ENCODE measurements around the gene SCFD2. TPM values are rescaled to one million over a fixed set of nuclear protein-coding genes. Genes with fewer than 3 reads are reported as not detected.

SCFD2 gene
- total and polyA plus RNA-seq, 5 donors from 2014 or later, result 15.0 to 23.9 (median 16.3) TPM

- H3K4me1 Mint-ChIP-seq, result no peaks in the 10 kb centered on the region
- no peak overlapping the region for H3K27ac ChIP-seq (ENCODE audit: insufficient read depth, low read length, poor library complexity, severe bottlenecking)
Measured at GRCh38 chr4:52977252-52977651, 388.6 kb downstream of the SCFD2 start.

GRCh38 chr4:52976523-52977230 is 389.2 kb downstream of the SCFD2 start:
- no peaks in the 10 kb centered on the region for H3K9me3 ChIP-seq (ENCODE audit: control insufficient read depth in 2 of 2, low read length in 2 of 2)
- H3K27ac ChIP-seq (ENCODE audit: insufficient read depth, low read length, poor library complexity, severe bottlenecking), result no peak overlapping the region
- H3K4me3 Mint-ChIP-seq, result no peak overlapping the region
- no peaks in the 10 kb centered on the region for H3K4me1 ChIP-seq (ENCODE audit: control insufficient read depth, insufficient read depth, low read length, poor library complexity, severe bottlenecking)
- no peak for ATAC-seq (ENCODE audit: low read depth in 2 of 2)
- peaks cover 7% of the 10 kb centered on the region for H3K36me3 Mint-ChIP-seq
- peaks cover 0 to 8% (median 0%) of the 10 kb centered on the region in 7 donors for H3K9me3 Mint-ChIP-seq
- no peaks in the 10 kb centered on the region for H3K27me3 ChIP-seq (ENCODE audit: control insufficient read depth, insufficient read depth, low read length)
- no peak overlapping the region for H3K4me3 ChIP-seq (ENCODE audit: low read depth, low read length)
- no peak overlapping the region for H3K27ac Mint-ChIP-seq
- H3K4me1 Mint-ChIP-seq, result no peaks in the 10 kb centered on the region
- DNase-seq, result no peak
- no peaks in the 10 kb centered on the region for H3K36me3 ChIP-seq (ENCODE audit: control insufficient read depth, insufficient read depth, low read length)
- H3K27me3 Mint-ChIP-seq, result no peaks in the 10 kb centered on the region

More at GRCh38 chr4:52977252-52977651, 388.6 kb downstream of the SCFD2 start:
- H3K27me3 ChIP-seq (ENCODE audit: control insufficient read depth, insufficient read depth, low read length), result no peaks in the 10 kb centered on the region
- no peak for ATAC-seq (ENCODE audit: low read depth in 2 of 2)
- no peaks in the 10 kb centered on the region for H3K9me3 ChIP-seq (ENCODE audit: control insufficient read depth in 2 of 2, low read length in 2 of 2)
- H3K27me3 Mint-ChIP-seq, result no peaks in the 10 kb centered on the region
- H3K4me3 ChIP-seq (ENCODE audit: low read depth, low read length), result no peak overlapping the region
- H3K27ac Mint-ChIP-seq, result no peak overlapping the region
- H3K9me3 Mint-ChIP-seq, result peaks cover 0 to 8% (median 0%) of the 10 kb centered on the region in 7 donors
- H3K36me3 ChIP-seq (ENCODE audit: control insufficient read depth, insufficient read depth, low read length), result no peaks in the 10 kb centered on the region
- H3K4me3 Mint-ChIP-seq, result no peak overlapping the region
- H3K4me1 ChIP-seq (ENCODE audit: control insufficient read depth, insufficient read depth, low read length, poor library complexity, severe bottlenecking), result no peaks in the 10 kb centered on the region
- DNase-seq, result no peak
- H3K36me3 Mint-ChIP-seq, result peaks cover 7% of the 10 kb centered on the region

GRCh38 chr4:52968691-52969090 is 397.2 kb downstream of the SCFD2 start:
- Histone ChIP-seq H3K27ac (ENCODE audit: insufficient read depth, low read length, poor library complexity, severe bottlenecking) (no peak overlapping the region), H3K4me1 (ENCODE audit: control insufficient read depth, insufficient read depth, low read length, poor library complexity, severe bottlenecking) (no peaks in the 10 kb centered on the region), H3K4me3 (ENCODE audit: low read depth, low read length) (no peak overlapping the region), H3K27me3 (ENCODE audit: control insufficient read depth, insufficient read depth, low read length) (no peaks in the 10 kb centered on the region), H3K9me3 (ENCODE audit: control insufficient read depth in 2 of 2, low read length in 2 of 2) (no peaks in the 10 kb centered on the region), H3K36me3 (ENCODE audit: control insufficient read depth, insufficient read depth, low read length) (no peaks in the 10 kb centered on the region)
- no peaks in the 10 kb centered on the region for H3K27me3 Mint-ChIP-seq
- peaks cover 0 to 4% (median 0%) of the 10 kb centered on the region in 4 donors for H3K4me1 Mint-ChIP-seq
- H3K9me3 Mint-ChIP-seq, result peaks cover 0 to 4% (median 0%) of the 10 kb centered on the region in 7 donors
- H3K27ac Mint-ChIP-seq, result no peak overlapping the region
- no peak overlapping the region for H3K4me3 Mint-ChIP-seq
- ATAC-seq (ENCODE audit: low read depth in 2 of 2) (no peak), DNase-seq (no peak)
- H3K36me3 Mint-ChIP-seq, result peaks cover 13% of the 10 kb centered on the region

GRCh38 chr4:52968241-52968640 is 397.6 kb downstream of the SCFD2 start:
- ATAC-seq (ENCODE audit: low read depth in 2 of 2) (no peak), DNase-seq (no peak)
- Mint-ChIP-seq H3K4me1 (peaks cover 0 to 4% (median 0%) of the 10 kb centered on the region in 4 donors), H3K36me3 (peaks cover 13% of the 10 kb centered on the region), H3K4me3 (no peak overlapping the region), H3K9me3 (peaks cover 0 to 4% (median 0%) of the 10 kb centered on the region in 7 donors), H3K27me3 (no peaks in the 10 kb centered on the region), H3K27ac (no peak overlapping the region)
- no peak overlapping the region for H3K27ac ChIP-seq (ENCODE audit: insufficient read depth, low read length, poor library complexity, severe bottlenecking)
- H3K4me3 ChIP-seq (ENCODE audit: low read depth, low read length), result no peak overlapping the region
- H3K9me3 ChIP-seq (ENCODE audit: control insufficient read depth in 2 of 2, low read length in 2 of 2), result no peaks in the 10 kb centered on the region
- H3K27me3 ChIP-seq (ENCODE audit: control insufficient read depth, insufficient read depth, low read length), result no peaks in the 10 kb centered on the region
- H3K36me3 ChIP-seq (ENCODE audit: control insufficient read depth, insufficient read depth, low read length), result no peaks in the 10 kb centered on the region
- H3K4me1 ChIP-seq (ENCODE audit: control insufficient read depth, insufficient read depth, low read length, poor library complexity, severe bottlenecking), result no peaks in the 10 kb centered on the region

GRCh38 chr4:52966781-52967180 is 399.1 kb downstream of the SCFD2 start:
- Mint-ChIP-seq H3K36me3 (peaks cover 13% of the 10 kb centered on the region), H3K4me1 (peaks cover 0 to 4% (median 0%) of the 10 kb centered on the region in 4 donors), H3K4me3 (no peak overlapping the region), H3K27me3 (no peaks in the 10 kb centered on the region), H3K9me3 (peaks cover 0 to 4% (median 0%) of the 10 kb centered on the region in 7 donors), H3K27ac (no peak overlapping the region)
- Histone ChIP-seq H3K27ac (ENCODE audit: insufficient read depth, low read length, poor library complexity, severe bottlenecking) (no peak overlapping the region), H3K4me1 (ENCODE audit: control insufficient read depth, insufficient read depth, low read length, poor library complexity, severe bottlenecking) (no peaks in the 10 kb centered on the region), H3K9me3 (ENCODE audit: control insufficient read depth in 2 of 2, low read length in 2 of 2) (no peaks in the 10 kb centered on the region), H3K4me3 (ENCODE audit: low read depth, low read length) (no peak overlapping the region), H3K36me3 (ENCODE audit: control insufficient read depth, insufficient read depth, low read length) (no peaks in the 10 kb centered on the region), H3K27me3 (ENCODE audit: control insufficient read depth, insufficient read depth, low read length) (no peaks in the 10 kb centered on the region)
- ATAC-seq (ENCODE audit: low read depth in 2 of 2) (no peak), DNase-seq (no peak)

GRCh38 chr4:52966172-52966571 is 399.7 kb downstream of the SCFD2 start:
- DNase-seq, result no peak
- ATAC-seq (ENCODE audit: low read depth in 2 of 2), result no peak
- peaks cover 0 to 4% (median 0%) of the 10 kb centered on the region in 4 donors for H3K4me1 Mint-ChIP-seq
- H3K4me1 ChIP-seq (ENCODE audit: control insufficient read depth, insufficient read depth, low read length, poor library complexity, severe bottlenecking), result no peaks in the 10 kb centered on the region
- no peak overlapping the region for H3K27ac ChIP-seq (ENCODE audit: insufficient read depth, low read length, poor library complexity, severe bottlenecking)
- no peaks in the 10 kb centered on the region for H3K36me3 ChIP-seq (ENCODE audit: control insufficient read depth, insufficient read depth, low read length)
- no peak overlapping the region for H3K4me3 ChIP-seq (ENCODE audit: low read depth, low read length)
- no peaks in the 10 kb centered on the region for H3K27me3 Mint-ChIP-seq
- no peaks in the 10 kb centered on the region for H3K9me3 ChIP-seq (ENCODE audit: control insufficient read depth in 2 of 2, low read length in 2 of 2)
- H3K9me3 Mint-ChIP-seq, result peaks cover 0 to 4% (median 0%) of the 10 kb centered on the region in 7 donors
- no peaks in the 10 kb centered on the region for H3K27me3 ChIP-seq (ENCODE audit: control insufficient read depth, insufficient read depth, low read length)
- no peak overlapping the region for H3K27ac Mint-ChIP-seq
- no peak overlapping the region for H3K4me3 Mint-ChIP-seq
- peaks cover 13% of the 10 kb centered on the region for H3K36me3 Mint-ChIP-seq

GRCh38 chr4:52964561-52965101 is 401.2 kb downstream of the SCFD2 start:
- no peak for DNase-seq
- no peak for ATAC-seq (ENCODE audit: low read depth in 2 of 2)
- H3K9me3 Mint-ChIP-seq, result peaks cover 0 to 3% (median 0%) of the 10 kb centered on the region in 7 donors
- H3K4me1 ChIP-seq (ENCODE audit: control insufficient read depth, insufficient read depth, low read length, poor library complexity, severe bottlenecking), result no peaks in the 10 kb centered on the region
- no peak overlapping the region for H3K27ac ChIP-seq (ENCODE audit: insufficient read depth, low read length, poor library complexity, severe bottlenecking)
- no peaks in the 10 kb centered on the region for H3K27me3 Mint-ChIP-seq
- H3K4me3 ChIP-seq (ENCODE audit: low read depth, low read length), result no peak overlapping the region
- H3K36me3 ChIP-seq (ENCODE audit: control insufficient read depth, insufficient read depth, low read length), result no peaks in the 10 kb centered on the region
- H3K9me3 ChIP-seq (ENCODE audit: control insufficient read depth in 2 of 2, low read length in 2 of 2), result no peaks in the 10 kb centered on the region
- peaks cover 13% of the 10 kb centered on the region for H3K36me3 Mint-ChIP-seq
- H3K4me3 Mint-ChIP-seq, result no peak overlapping the region
- H3K27me3 ChIP-seq (ENCODE audit: control insufficient read depth, insufficient read depth, low read length), result no peaks in the 10 kb centered on the region
- peaks cover 0 to 4% (median 0%) of the 10 kb centered on the region in 4 donors for H3K4me1 Mint-ChIP-seq
- no peak overlapping the region for H3K27ac Mint-ChIP-seq

GRCh38 chr4:52964011-52964410 is 401.9 kb downstream of the SCFD2 start:
- no peaks in the 10 kb centered on the region for H3K27me3 ChIP-seq (ENCODE audit: control insufficient read depth, insufficient read depth, low read length)
- H3K27ac Mint-ChIP-seq, result no peak overlapping the region
- ATAC-seq (ENCODE audit: low read depth in 2 of 2), result no peak
- no peak overlapping the region for H3K4me3 ChIP-seq (ENCODE audit: low read depth, low read length)
- H3K36me3 ChIP-seq (ENCODE audit: control insufficient read depth, insufficient read depth, low read length), result no peaks in the 10 kb centered on the region
- DNase-seq, result no peak
- no peaks in the 10 kb centered on the region for H3K27me3 Mint-ChIP-seq
- H3K4me3 Mint-ChIP-seq, result no peak overlapping the region
- peaks cover 11% of the 10 kb centered on the region for H3K36me3 Mint-ChIP-seq
- no peaks in the 10 kb centered on the region for H3K9me3 ChIP-seq (ENCODE audit: control insufficient read depth in 2 of 2, low read length in 2 of 2)
- H3K4me1 ChIP-seq (ENCODE audit: control insufficient read depth, insufficient read depth, low read length, poor library complexity, severe bottlenecking), result no peaks in the 10 kb centered on the region
- H3K4me1 Mint-ChIP-seq, result peaks cover 0 to 4% (median 0%) of the 10 kb centered on the region in 4 donors
- H3K27ac ChIP-seq (ENCODE audit: insufficient read depth, low read length, poor library complexity, severe bottlenecking), result no peak overlapping the region
- peaks cover 0 to 1% (median 0%) of the 10 kb centered on the region in 7 donors for H3K9me3 Mint-ChIP-seq

Data from CD4-positive, CD25-positive, alpha-beta regulatory T cell (primary cell).